ENCODE results near the gene ZNF219. TPM values are rescaled to one million over a fixed set of nuclear protein-coding genes. Genes with fewer than 3 reads are reported as not detected.

ZNF219 gene
- total and polyA plus RNA-seq, 2 of the 13 experiments (the other 11 are each of a cell fraction or from before 2014, with no cell fraction given): 34.5 to 36.6 TPM

GRCh38 chr14:21055432-21056117, 42.9 kb downstream of the ZNF219 start (continued):
- TF ChIP-seq ZBTB46 (CRISPR knock-in tag; IDR thresholded peaks at IDR 0.05; ENCODE audit: borderline replicate concordance): no peak
- no peak for TF ChIP-seq ZNF572 (CRISPR knock-in tag; IDR thresholded peaks at IDR 0.05)
- peak; percentile 95 for TF ChIP-seq ETS1 (CRISPR knock-in tag; IDR thresholded peaks at IDR 0.05)
- TF ChIP-seq ZNF75D (CRISPR knock-in tag; IDR thresholded peaks at IDR 0.05; ENCODE audit: borderline replicate concordance): no peak
- TF ChIP-seq TOE1 (CRISPR knock-in tag; IDR thresholded peaks at IDR 0.05): no peak
- no peak for TF ChIP-seq MXD1 (CRISPR knock-in tag; IDR thresholded peaks at IDR 0.05)
- peak; percentile 89 for TF ChIP-seq ZNF556 (CRISPR knock-in tag; IDR thresholded peaks at IDR 0.05; ENCODE audit: borderline replicate concordance)
- peak; percentile 91 for TF ChIP-seq ARID5B (CRISPR knock-in tag; IDR thresholded peaks at IDR 0.05)
- peak; percentile 53; the same call in 1 of the 2 replicates for TF ChIP-seq ZNF724P (CRISPR knock-in tag; IDR thresholded peaks at IDR 0.05; ENCODE audit: borderline replicate concordance)
- no peak; the same call in 1 of the 2 replicates for TF ChIP-seq NFYB (CRISPR knock-in tag; IDR thresholded peaks at IDR 0.05)
- TF ChIP-seq TFE3 (CRISPR knock-in tag; IDR thresholded peaks at IDR 0.05): peak; percentile 67; the same call in 1 of the 2 replicates
- peak; percentile 98 for TF ChIP-seq ZNF710 (CRISPR knock-in tag; IDR thresholded peaks at IDR 0.05; ENCODE audit: borderline replicate concordance)

Data from HepG2 (cell line).